ENCODE measurements around the gene RILPL2.

- TF ChIP-seq ESRRG (CRISPR knock-in tag; IDR thresholded peaks at IDR 0.05) (no peak), TOX (CRISPR knock-in tag; IDR thresholded peaks at IDR 0.05; ENCODE audit: borderline replicate concordance) (no peak), PPARA (CRISPR knock-in tag; IDR thresholded peaks at IDR 0.05; ENCODE audit: borderline replicate concordance) (no peak)
Observed at GRCh38 chr12:123428591-123428990, 7.9 kb downstream of the RILPL2 start.

All from SK-N-SH treated with all-trans-retinoic acid at 6 μM for 48 hours (cell line).